Erythroblast (primary cell): ENCODE data around the gene MYO1B.

Experiments used
- DNase-seq, 2 experiments: peaks; one replicate each; lab custom pipeline; 2025; lab: John Stamatoyannopoulos, UW
- GATA1 ChIP-seq: IDR thresholded peaks from 2 replicates; pipeline ENCODE4 v1.6.1; 2011; ENCODE audit warnings: low read depth, mild to moderate bottlenecking, control low read depth, low read length, moderate library complexity
- POLR2A ChIP-seq: IDR thresholded peaks from 2 replicates; pipeline ENCODE4 v1.6.1; 2011; ENCODE audit warnings: mild to moderate bottlenecking, low read length

The MYO1B gene

DNA sequence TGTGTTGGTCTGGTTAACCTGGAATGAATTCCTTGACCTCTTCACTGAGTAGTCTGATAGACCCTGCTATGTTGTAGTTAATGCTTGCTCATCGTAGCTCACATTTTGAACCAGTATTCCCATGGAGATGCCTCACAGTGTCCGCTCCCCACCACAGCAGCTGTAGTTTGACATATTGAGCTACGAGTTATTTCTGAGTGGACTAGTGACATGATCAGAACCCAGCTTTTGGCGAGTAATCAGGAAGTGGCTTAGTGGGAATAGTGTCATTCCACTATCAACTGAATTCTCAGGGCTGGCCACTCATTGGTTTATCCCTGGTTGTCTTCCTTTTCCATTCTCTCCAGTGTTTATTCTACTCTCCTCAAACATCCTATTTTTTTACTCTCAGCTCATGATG lies 102.7 kb downstream of the MYO1B start:
- no peak for DNase-seq
- TF ChIP-seq POLR2A (no peak), GATA1 (no peak)

- TF ChIP-seq POLR2A (no peak), GATA1 (no peak)
- no peak for DNase-seq
Observed at GRCh38 chr2:191349990-191350389, 104.8 kb downstream of the MYO1B start.

GRCh38 chr2:191350826-191351225 lies 105.6 kb downstream of the MYO1B start:
- DNase-seq: no peak
- TF ChIP-seq POLR2A (no peak), GATA1 (no peak)

GRCh38 chr2:191351298-191351697 lies 106.1 kb downstream of the MYO1B start:
- no peak for TF ChIP-seq GATA1
- TF ChIP-seq POLR2A: no peak

GRCh38 chr2:191351921-191352320 lies 106.7 kb downstream of the MYO1B start:
- TF ChIP-seq POLR2A (no peak), GATA1 (no peak)
- DNase-seq: no peak

More at GRCh38 chr2:191351298-191351697, 106.1 kb downstream of the MYO1B start:
- DNase-seq: no peak

DNA sequence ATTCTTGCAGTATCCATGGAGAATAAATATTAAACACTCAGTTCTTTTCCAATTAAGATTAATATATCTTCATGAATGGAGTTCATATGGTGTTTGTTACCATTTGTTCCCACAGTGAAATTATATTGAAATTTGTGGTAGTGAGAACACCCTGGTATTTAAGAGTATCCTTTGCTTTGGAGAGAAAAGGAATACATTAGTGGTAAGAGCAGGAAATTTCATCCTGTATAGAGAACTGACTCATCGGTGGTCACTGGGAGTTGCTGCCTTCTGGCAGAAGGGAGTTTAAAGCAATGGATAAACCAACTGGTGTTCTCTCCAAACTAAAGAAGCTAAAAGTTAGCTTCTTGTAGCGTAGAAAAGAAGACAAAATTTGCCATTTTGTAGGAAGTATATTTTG lies 107.3 kb downstream of the MYO1B start:
- no peak for DNase-seq
- TF ChIP-seq POLR2A (no peak), GATA1 (no peak)

- TF ChIP-seq POLR2A (no peak), GATA1 (no peak)
- no peak for DNase-seq
Observed at GRCh38 chr2:191355170-191355758, 110.1 kb downstream of the MYO1B start.

GRCh38 chr2:191357678-191358077 lies 112.5 kb downstream of the MYO1B start:
- no peak for DNase-seq
- TF ChIP-seq GATA1 (no peak), POLR2A (no peak)

GRCh38 chr2:191358325-191359025 lies 113.3 kb downstream of the MYO1B start:
- TF ChIP-seq POLR2A (no peak), GATA1 (no peak)
- no peak for DNase-seq

DNA sequence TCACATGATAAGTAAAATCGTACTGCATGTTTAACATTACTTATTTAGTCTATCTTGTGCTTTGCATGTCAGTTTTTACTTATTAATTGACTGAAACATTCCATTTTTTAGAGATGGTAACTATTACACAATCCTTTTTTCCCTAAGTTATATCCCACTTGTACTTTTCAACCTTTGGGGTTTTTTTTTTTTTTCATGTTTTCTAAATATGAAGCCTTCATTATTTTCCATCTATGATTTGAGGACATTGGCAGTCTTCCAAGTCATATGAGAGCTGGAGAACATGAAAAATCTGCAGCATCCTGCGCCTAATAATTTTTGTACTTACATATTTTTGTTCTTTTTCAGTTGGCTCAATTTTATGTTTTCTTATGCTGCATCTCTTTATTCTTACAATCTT lies 113.9 kb downstream of the MYO1B start:
- no peak for DNase-seq

DNA sequence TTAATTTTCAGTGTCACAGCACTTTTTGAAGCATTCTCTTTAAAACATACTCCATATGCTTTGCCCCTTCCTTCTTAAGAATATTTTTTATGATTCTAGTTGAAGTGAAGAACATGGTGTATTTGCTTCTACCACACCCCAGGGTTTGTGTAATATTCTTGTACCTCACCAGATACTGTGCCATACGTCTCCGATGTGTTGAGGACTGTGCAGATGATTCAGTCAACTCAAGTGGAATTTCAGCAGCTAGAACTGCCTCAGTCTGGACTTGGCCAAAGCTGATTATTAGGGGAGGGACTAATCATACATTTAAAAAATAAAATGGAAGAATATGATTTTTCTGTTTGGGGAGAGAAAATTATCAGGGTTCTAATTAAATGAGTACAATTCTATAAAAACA lies 115.7 kb downstream of the MYO1B start:
- DNase-seq: no peak
- no peak for TF ChIP-seq GATA1
- TF ChIP-seq POLR2A: no peak

More for the DNA sequence above, 113.9 kb downstream of the MYO1B start:
- TF ChIP-seq POLR2A (no peak), GATA1 (no peak)

- no peak for TF ChIP-seq POLR2A
- TF ChIP-seq GATA1: no peak
- no peak for DNase-seq
Observed at GRCh38 chr2:191362841-191363240, 117.6 kb downstream of the MYO1B start.

GRCh38 chr2:191363267-191363666 lies 118.1 kb downstream of the MYO1B start:
- no peak for DNase-seq
- TF ChIP-seq POLR2A: no peak
- TF ChIP-seq GATA1: no peak

DNA sequence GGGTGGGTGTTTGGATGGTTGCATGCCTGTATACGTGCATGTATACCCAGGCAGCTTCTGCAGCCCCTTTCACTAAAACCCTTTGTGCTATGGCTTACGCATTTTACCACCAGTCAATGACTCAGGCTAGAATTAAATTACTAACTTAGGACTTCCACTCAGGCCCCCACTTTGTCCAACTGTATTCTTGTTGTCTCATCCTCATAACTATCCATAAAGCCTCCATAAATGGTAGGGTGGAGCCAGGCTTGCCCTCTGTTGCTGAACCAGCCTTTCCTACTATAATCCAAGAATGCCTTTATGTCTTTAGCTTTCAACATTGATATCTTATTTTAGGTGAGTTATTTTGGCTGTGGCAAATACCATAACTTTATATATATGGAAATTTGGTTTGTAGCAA lies 119.9 kb downstream of the MYO1B start:
- TF ChIP-seq POLR2A: no peak
- TF ChIP-seq GATA1: no peak
- no peak for DNase-seq
